CD14-positive monocyte (primary cell): ENCODE measurements around the gene ZNF598. TPM values are rescaled to one million over a fixed set of nuclear protein-coding genes. Genes with fewer than 3 reads are reported as not detected.
A peak's percentile ranks its signal among the peaks of the same experiment; 100 is the strongest.

Source experiments
- DNase-seq, 3 donors: peaks; one replicate each; pipeline ENCODE4 v3.0.0-alpha.2; 2011 to 2022
- H2AFZ ChIP-seq: 2 replicates; pipeline ENCODE4 v1.6.0; 2012; ENCODE audit warnings: mild to moderate bottlenecking, low read depth, low read length, inconsistent platforms; ENCODE audit not compliant: insufficient read depth, poor library complexity, severe bottlenecking
- H3K27ac ChIP-seq, 2 donors: 1 replicate in 1 of 2; 2 replicates in 1 of 2; pipeline ENCODE4 v1.5.1; 2012 to 2013; ENCODE audit warnings: low read length in 2 of 2, control low read depth in 1 of 2, inconsistent platforms in 1 of 2, low read depth in 1 of 2, mild to moderate bottlenecking in 1 of 2
- H3K27me3 ChIP-seq, 2 donors: one replicate each; pipeline versions ENCODE4 v1.6.0 to v1.6.1; 2011 to 2013; ENCODE audit warnings: low read length in 2 of 2; ENCODE audit not compliant: control insufficient read depth in 2 of 2, insufficient read depth in 2 of 2
- H3K36me3 ChIP-seq, 2 donors: replicated peaks in 1 of 2; 1 replicate in 1 of 2; 2 replicates in 1 of 2; pipeline versions ENCODE4 v1.5.1 to v1.6.1; 2012 to 2013; ENCODE audit warnings: low read length in 2 of 2, control low read depth in 1 of 2, inconsistent platforms in 1 of 2, mild to moderate bottlenecking in 1 of 2; ENCODE audit not compliant: insufficient read depth in 2 of 2, control insufficient read depth in 1 of 2
- H3K4me1 ChIP-seq, 2 donors: 1 replicate in 1 of 2; 2 replicates in 1 of 2; pipeline versions ENCODE4 v1.5.1 to v1.6.1; 2012 to 2013; ENCODE audit warnings: low read length in 2 of 2, control low read depth in 1 of 2, inconsistent platforms in 1 of 2, mild to moderate bottlenecking in 1 of 2, moderate library complexity in 1 of 2; ENCODE audit not compliant: insufficient read depth in 2 of 2, control insufficient read depth in 1 of 2
- H3K4me2 ChIP-seq: replicated peaks from 2 replicates; pipeline ENCODE3; 2012; ENCODE audit warnings: low read length, moderate library complexity, mild to moderate bottlenecking; ENCODE audit not compliant: poor library complexity, severe bottlenecking; ENCODE audit errors: extremely low read depth
- H3K4me3 ChIP-seq, 3 experiments: fragments of 200-600 bp in 1 of 3; sonication (generic) in 1 of 3; replicated peaks in 1 of 3; 1 replicate in 2 of 3; 2 replicates in 1 of 3; pipeline ENCODE4 v1.5.1; 2011 to 2013; ENCODE audit warnings: low read length in 3 of 3, mild to moderate bottlenecking in 3 of 3, control low read depth in 2 of 3, low read depth in 2 of 3, inconsistent platforms in 1 of 3, moderate library complexity in 1 of 3
- H3K79me2 ChIP-seq: 2 replicates; pipeline ENCODE4 v1.6.0; 2012; ENCODE audit warnings: mild to moderate bottlenecking, control low read depth, inconsistent platforms, low read length, moderate library complexity; ENCODE audit not compliant: insufficient read depth
- H3K9ac ChIP-seq: 2 replicates; pipeline ENCODE4 v1.6.0; 2017; ENCODE audit warnings: low read length, mild to moderate bottlenecking; ENCODE audit not compliant: insufficient read depth, poor library complexity, severe bottlenecking
- H3K9me3 ChIP-seq, 2 donors: replicated peaks in 1 of 2; 1 replicate in 1 of 2; 2 replicates in 1 of 2; pipeline versions ENCODE4 v1.5.1 to v1.6.1; 2012 to 2013; ENCODE audit warnings: low read length in 2 of 2, control low read depth in 1 of 2; ENCODE audit not compliant: control insufficient read depth in 1 of 2, insufficient read depth in 1 of 2
- H4K20me1 ChIP-seq: 2 replicates; pipeline ENCODE4 v1.6.0; 2012; ENCODE audit warnings: mild to moderate bottlenecking, low read length, control low read depth, moderate library complexity; ENCODE audit not compliant: insufficient read depth
- H3K27ac Mint-ChIP-seq, 7 donors: one replicate each; pipeline ENCODE4 v1.8.0; 2020; ENCODE audit warnings: mild to moderate bottlenecking in 7 of 7, mixed read lengths in 7 of 7, moderate library complexity in 6 of 7, inconsistent platforms in 2 of 7
- H3K27me3 Mint-ChIP-seq, 3 donors: one replicate each; pipeline ENCODE4 v1.8.0; 2021 to 2022; ENCODE audit warnings: low read depth in 3 of 3, mild to moderate bottlenecking in 3 of 3, mixed read lengths in 3 of 3, moderate library complexity in 3 of 3, inconsistent platforms in 1 of 3
- H3K36me3 Mint-ChIP-seq, 2 donors: one replicate each; pipeline ENCODE4 v1.8.0; 2020; ENCODE audit warnings: mixed read lengths in 2 of 2, inconsistent platforms in 1 of 2, mild to moderate bottlenecking in 1 of 2
- H3K4me1 Mint-ChIP-seq: one replicate; pipeline ENCODE4 v1.8.0; 2020; ENCODE audit warnings: mild to moderate bottlenecking, mixed read lengths
- H3K4me3 Mint-ChIP-seq, 2 donors: one replicate each; pipeline ENCODE4 v1.8.0; 2020; ENCODE audit warnings: mild to moderate bottlenecking in 2 of 2, mixed read lengths in 2 of 2, moderate library complexity in 1 of 2
- H3K9me3 Mint-ChIP-seq, 7 donors: one replicate each; pipeline ENCODE4 v1.8.0; 2020 to 2022; ENCODE audit warnings: mixed read lengths in 7 of 7, mild to moderate bottlenecking in 6 of 7, moderate library complexity in 6 of 7, inconsistent platforms in 2 of 7
- WGBS: methylation state at CpG from one replicate; pipeline ENCODE4 v1.1.5; 2013; ENCODE audit warnings: missing lambda C conversion rate; ENCODE audit not compliant: insufficient coverage; 5-methylcytosine and 5-hydroxymethylcytosine counted together
- intact Hi-C, 2 donors: fragments of 100-400 bp; cut with micrococcal nuclease; formaldehyde crosslinking; loops; one replicate each; pipeline versions ENCODE4 v1.15.0 to v1.15.1; 2023
- polyA plus RNA-seq, 3 donors: library from polyadenylated mRNA; depleted of rRNA in 1 of 3; unstranded in 2 of 3; stranded (reverse) in 1 of 3; fragments of 300-500 nt in 2 of 3; fragments of >200 nt in 1 of 3; fragmentation: Illumina TruSeq in 2 of 3; gene quantifications; 1 replicate in 2 of 3; 2 replicates in 1 of 3; pipeline ENCODE4 v1.2.3, GENCODE V29; 2012 to 2021
- TF ChIP-seq, protein P1 (sequence below): fragments of 200-600 bp; IDR thresholded peaks from one replicate; pipeline ENCODE4 v1.8.0; 2022; ENCODE audit warnings: antibody characterized with exemption, mild to moderate bottlenecking

The ZNF598 gene
- polyA plus RNA-seq, 3 donors = 1.4 to 42.1 (median 1.5) TPM

DNA sequence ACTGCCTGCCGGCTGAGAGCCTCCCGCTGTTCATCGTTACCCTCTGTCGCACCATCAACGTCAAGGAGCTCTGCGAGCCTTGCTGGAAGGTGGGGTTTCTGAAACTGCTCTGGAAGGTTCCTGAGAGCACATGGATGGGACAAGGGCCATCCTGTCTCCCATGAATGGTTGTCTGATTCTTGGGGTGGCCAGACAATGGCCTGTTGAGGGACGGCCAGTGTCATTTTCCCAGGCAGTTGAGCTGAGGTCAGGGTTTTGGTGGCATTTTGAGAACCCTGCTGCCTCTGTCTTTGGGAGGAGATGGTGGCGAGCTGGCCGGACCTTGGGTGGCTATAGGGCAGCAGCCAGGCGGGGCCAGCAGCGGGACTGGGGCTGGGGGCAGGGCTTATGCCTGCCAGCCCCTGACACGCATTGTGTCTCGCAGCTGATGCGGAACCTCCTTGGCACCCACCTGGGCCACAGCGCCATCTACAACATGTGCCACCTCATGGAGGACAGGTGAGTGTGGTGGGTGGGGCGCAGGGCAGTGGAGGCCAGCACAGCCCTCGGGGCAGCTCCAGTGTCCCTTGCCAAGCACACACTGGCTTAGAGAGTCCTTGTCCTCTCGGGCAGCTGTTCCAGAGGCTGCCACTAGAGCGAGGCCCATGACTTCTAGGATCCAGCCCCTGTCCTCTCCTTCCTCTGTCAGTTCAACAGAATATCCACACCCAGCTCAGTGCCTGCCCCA is 47.2 kb upstream of the ZNF598 start:
- no peak for DNase-seq

DNA sequence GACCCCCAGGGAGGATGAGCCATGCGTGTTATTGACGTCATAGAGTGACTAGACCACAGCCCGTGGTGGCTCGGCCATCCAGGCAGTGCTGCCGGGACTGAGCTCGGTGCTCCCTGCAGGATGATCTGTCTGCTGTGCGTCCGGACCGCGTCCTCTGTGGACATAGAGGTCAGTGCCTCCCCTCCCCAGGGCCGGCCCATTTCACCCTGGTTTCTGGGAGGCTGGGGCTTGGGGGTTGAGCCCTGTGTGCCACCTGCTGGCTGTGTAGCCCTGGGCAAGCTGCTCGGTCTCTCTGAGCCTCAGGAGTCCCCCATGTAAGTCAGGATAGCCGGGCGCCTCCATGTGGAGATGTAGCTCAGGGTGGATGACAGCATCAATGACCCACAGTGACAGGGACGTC is 46.5 kb upstream of the ZNF598 start:
- no peaks in the 10 kb centered on the region for H4K20me1 ChIP-seq
- Mint-ChIP-seq H3K27me3 (no peaks in the 10 kb centered on the region), H3K9me3 (no peaks in the 10 kb centered on the region), H3K4me3 (no peak overlapping the region), H3K27ac (no peak overlapping the region), H3K36me3 (peaks cover 71 to 91% of the 10 kb centered on the region in 2 donors), H3K4me1 (no peaks in the 10 kb centered on the region)
- no peaks in the 10 kb centered on the region for H3K27me3 ChIP-seq
- no peak overlapping the region for H2AFZ ChIP-seq
- H3K4me2 ChIP-seq = no peak overlapping the region
- intact Hi-C loops = no loop called here
- no peaks in the 10 kb centered on the region for H3K9me3 ChIP-seq
- no peaks in the 10 kb centered on the region for H3K79me2 ChIP-seq
- no peak overlapping the region for H3K27ac ChIP-seq
- H3K9ac ChIP-seq = no peak overlapping the region
- 95% methylated on average over 14 of the region's 15 CpGs for WGBS
- TF ChIP-seq, protein P1, sequence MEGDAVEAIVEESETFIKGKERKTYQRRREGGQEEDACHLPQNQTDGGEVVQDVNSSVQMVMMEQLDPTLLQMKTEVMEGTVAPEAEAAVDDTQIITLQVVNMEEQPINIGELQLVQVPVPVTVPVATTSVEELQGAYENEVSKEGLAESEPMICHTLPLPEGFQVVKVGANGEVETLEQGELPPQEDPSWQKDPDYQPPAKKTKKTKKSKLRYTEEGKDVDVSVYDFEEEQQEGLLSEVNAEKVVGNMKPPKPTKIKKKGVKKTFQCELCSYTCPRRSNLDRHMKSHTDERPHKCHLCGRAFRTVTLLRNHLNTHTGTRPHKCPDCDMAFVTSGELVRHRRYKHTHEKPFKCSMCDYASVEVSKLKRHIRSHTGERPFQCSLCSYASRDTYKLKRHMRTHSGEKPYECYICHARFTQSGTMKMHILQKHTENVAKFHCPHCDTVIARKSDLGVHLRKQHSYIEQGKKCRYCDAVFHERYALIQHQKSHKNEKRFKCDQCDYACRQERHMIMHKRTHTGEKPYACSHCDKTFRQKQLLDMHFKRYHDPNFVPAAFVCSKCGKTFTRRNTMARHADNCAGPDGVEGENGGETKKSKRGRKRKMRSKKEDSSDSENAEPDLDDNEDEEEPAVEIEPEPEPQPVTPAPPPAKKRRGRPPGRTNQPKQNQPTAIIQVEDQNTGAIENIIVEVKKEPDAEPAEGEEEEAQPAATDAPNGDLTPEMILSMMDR = no peak
- no peaks in the 10 kb centered on the region for H3K4me1 ChIP-seq
- H3K4me3 ChIP-seq = no peak overlapping the region
- no peak for DNase-seq
- peaks cover 60 to 91% of the 10 kb centered on the region in 2 donors for H3K36me3 ChIP-seq

More for the DNA sequence above, 47.2 kb upstream of the ZNF598 start:
- Histone ChIP-seq H4K20me1 (no peaks in the 10 kb centered on the region), H3K9me3 (no peaks in the 10 kb centered on the region), H3K4me3 (no peak overlapping the region), H3K9ac (no peak overlapping the region), H3K27me3 (no peaks in the 10 kb centered on the region), H3K79me2 (no peaks in the 10 kb centered on the region), H3K4me2 (no peak overlapping the region), H3K36me3 (peaks cover 65 to 91% of the 10 kb centered on the region in 2 donors), H2AFZ (no peak overlapping the region), H3K4me1 (no peaks in the 10 kb centered on the region), H3K27ac (no peak overlapping the region)
- no peaks in the 10 kb centered on the region for H3K9me3 Mint-ChIP-seq
- intact Hi-C loops = no loop called here
- WGBS = 97% methylated on average over 14 of the region's 19 CpGs
- H3K36me3 Mint-ChIP-seq = peaks cover 67 to 89% of the 10 kb centered on the region in 2 donors
- H3K27me3 Mint-ChIP-seq = no peaks in the 10 kb centered on the region
- peak overlapping the region in 1 of 7 donors; percentile 19 for H3K27ac Mint-ChIP-seq
- no peak overlapping the region for H3K4me3 Mint-ChIP-seq
- TF ChIP-seq, protein P1 = no peak
- no peaks in the 10 kb centered on the region for H3K4me1 Mint-ChIP-seq
